Stimulated activated CD4-positive, alpha-beta T cell treated with anti-CD3 and anti-CD28 coated beads, Interleukin-15, amount 100 ng/mL, for 48 hours (primary cell): ENCODE measurements around the gene RAX.

Experiments
- DNase-seq, 2 donors: peaks; one replicate each; pipeline ENCODE4 v3.0.0-alpha.2; 2020; ENCODE audit warnings: low read depth in 2 of 2

The RAX gene

DNA sequence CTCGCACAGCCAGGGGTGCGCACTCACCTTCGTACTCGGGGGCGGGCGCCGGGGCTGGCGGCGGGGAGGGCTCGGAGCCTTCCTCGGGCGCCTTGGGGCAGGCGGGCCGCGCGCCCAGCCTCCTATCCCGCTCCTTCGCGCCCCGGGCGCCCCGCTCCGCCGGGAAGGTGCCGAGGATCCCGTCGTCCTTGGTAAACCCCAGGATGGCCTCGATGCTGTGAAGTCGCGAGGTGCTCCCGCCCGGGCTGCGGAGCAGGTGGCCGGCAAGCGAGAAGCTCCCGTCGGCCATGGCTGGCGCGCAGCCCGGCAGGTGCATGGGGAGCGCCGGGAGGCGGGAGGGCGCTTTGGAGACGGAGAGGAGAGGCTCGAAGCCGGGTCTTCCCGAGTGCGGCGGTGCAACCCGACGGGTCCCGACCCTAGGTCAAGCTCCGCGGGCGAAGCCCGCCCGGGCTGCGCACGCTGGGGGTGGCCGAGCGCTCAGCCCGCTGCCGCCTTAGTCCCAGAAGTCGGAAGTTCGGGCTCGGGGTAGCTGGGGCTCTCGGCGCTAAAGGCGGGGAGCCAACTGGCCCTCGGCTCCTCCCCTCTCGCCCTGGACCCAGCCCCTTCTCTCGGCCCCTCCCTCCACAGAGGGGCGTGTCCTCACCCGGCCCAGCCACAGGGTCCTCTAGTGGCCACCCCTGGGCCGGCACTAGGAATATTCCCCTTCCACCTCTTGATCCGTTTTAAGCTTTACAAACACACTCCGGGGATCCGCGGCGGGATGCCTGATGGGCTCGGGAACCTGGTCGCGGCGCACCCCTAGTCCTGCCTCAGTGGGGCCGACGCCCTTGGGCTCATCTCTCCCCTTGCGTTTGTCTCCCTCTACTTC, at the start of gene RAX:
RAX (minus strand) TSS at position 564 of the 868 bp plus-strand sequence; CDS start at position 316, 248 bp downstream.
- no peak for DNase-seq

DNA sequence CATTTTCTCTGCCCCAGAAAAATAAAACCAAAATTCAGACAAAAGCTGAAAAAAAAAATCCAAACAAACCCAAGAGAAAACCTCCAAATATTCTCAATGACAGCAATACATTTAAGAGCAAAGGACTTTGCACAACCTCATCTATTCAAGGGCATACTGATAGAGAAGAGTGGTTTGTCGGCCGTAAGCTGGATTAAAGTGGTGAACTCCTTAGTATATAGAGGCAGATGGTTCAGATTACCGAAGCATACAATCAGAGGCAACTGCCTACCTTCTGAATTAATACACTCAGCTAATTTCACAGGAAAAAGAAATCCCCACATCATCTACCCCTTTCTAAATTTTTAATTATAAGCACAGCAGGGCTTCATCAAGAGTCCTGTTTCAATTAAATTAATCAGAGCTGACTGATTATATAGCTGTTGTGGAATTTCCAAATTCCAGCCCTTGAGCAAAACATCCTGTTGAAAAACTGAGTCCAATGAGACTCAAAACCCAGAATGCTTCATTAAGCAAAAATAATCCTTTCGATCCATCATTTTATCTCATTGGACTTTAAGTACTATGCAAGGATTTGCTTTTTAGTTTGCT, 45.3 kb upstream of the RAX start, which contains the start of gene CPLX4:
CPLX4 (minus strand) TSS at position 190 of the 591 bp plus-strand sequence; CDS start at position 3, 187 bp downstream.
- DNase-seq = no peak

DNA sequence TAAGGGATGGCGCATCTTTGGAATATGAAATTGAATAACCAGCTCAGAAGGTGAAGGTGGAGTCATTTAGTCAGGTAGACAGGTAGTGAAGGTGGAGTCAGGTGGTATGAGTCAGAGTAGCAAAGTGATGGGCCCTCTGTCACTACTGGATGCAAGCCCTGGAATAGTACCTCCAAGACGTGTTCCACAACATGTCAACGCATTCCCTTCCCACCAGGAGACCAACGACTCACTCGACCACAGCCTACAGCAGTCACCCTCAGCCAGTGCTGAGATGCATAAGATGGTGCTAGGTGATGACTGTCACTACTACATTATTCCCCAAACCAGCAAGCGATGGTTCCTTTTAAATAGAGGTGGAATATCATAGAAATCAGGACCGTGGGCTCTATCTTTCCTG, 38.4 kb upstream of the RAX start:
- DNase-seq = no peak

DNA sequence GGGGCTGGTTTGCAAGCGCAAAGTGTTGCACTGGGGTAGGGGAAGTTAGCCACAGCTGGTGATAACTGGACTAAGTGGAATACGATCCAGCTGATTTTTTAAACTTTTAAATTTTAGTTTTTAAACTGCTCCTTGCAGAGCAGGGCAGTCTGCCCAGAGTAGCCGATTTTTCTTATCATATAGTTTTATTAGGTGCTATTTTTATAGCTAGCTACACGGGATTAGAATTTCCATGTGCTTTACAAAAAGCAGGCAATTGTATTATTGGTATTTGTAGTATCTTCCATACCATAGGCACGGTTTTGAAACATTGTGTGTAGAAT, 35.6 kb upstream of the RAX start:
- DNase-seq = no peak

DNA sequence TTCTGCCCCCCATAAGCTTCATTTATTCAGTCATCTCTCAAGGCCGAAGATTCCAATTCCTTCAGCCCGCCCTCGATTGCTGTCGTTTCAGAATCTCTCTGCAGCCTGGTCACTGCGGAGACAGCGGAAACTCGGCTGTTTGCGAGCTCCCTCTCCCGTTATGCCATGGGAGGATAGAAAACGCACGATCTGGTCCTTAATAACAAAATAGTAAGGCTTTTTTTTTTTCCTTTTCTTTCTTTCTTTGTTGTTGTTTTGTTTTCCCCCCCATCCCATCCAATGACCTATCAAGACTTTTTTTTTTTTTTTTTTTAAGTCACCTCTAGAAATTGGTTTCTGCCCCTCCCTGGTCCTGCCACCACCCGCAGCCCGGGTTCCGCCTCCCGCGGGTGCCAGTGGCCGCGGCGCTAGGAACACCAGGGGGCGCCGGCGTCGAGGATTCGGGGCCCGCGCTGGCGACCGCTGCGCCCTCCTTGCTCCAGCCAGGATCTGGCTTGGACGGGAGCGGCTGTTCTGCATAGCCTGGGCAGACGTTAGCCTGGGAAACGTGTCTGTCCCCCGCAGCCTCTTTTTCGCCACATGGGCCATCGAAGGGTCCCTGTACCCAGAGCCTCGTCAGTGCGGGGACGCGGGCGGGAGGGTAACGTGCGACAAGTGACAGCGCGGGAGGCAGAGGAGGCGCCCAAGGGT, 35.1 kb upstream of the RAX start:
- DNase-seq = peak; percentile 8 to 65

DNA sequence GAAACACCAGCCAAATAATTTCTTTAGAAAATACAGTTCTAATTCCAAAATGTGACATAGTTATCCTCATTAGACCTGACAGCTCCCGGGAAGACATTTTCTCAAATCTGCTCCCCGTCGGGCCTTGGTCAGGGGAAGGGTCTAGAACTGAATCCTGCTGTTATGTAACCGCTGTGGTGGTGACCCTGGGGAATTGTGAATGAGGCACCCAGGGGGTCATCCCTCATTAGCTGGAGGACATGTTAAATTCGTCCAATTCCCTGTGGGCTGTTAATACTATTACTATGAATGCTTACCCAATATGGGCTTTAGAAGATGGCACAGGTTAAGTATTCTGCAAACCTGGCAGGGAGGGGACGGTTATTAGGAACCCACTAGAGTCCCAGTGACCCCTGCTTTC, 33.4 kb upstream of the RAX start:
- DNase-seq = no peak

DNA sequence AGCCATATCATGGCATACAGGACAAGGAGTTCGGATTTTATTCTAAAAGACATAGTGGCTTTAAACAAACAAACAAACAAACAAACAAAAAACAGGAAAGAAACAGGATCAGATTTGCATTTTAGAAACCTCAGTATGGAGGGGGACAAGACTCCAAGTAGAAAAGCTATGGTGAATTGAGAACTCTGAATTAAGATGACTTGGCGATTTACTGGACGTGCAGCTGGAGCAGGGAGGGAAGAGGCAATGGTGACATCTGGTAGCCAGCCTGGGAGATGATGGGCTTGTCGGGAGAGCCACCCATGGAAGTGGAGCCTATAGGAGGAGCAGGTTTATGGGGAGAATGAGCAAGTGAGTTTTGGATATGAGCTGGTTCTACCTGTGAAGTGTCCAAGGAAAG, 32.0 kb upstream of the RAX start:
- DNase-seq = no peak

DNA sequence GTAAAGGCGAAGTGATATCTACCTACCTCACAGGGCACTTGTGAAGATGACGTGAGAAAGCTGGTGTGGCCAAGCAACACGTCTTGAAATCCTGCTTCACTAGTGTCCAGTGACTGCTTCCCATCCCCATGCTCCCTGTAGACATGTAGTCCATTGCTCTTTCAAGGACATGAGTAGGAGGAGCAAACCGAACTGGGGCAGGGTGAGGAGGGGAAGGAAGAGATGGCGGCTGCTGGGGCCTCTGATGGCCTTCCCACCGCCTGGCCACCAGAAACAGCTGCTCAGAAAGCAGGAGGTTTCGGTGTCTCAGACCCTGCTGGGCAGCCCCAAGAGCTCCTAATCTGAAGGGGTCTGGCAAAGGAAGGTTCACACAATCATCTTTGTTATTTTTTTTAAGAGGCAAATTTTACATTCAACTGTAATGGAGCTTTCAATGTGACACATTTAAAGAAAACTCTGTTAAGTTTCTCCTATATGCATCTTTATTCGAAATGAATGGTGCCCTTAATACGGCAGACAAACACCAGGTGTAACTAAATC, 30.5 kb upstream of the RAX start:
- DNase-seq = no peak

DNA sequence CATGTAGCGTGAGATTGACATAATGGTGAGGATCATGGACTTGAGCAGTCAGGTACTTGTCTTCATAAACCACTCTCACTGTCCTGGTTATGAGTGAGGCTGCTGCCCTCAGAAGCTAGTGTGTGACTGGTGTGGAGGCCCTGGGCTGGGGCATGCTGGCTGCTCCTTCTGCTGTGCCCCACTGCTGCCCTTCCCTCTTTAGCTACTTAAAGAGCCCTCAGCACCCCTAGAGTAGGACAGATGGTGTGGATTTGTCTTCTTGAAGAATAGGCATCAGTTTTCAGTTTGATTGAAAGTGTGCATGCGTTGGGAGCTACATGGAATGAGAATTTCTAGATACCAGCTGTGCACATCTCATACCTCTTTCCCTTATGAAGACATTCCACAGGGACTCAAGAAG, 29.8 kb upstream of the RAX start:
- no peak for DNase-seq

DNA sequence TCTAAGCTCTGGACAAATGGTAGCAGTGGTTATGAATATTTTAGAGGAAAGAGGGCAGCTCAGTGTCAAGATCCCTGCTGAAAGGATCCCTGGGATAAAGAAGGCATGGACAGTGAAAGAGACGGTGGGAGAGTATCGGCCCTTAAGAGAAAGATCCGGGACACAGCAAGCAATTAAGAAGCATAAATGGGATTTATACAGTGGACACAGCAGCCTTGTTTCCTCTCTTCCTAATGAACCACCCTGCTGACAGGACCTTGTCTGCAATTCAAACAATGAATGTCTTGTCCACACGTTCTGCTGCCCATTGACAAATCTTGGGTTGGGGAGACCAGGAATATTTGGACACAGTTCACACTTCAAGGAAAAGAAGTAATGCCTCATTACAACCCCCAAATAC, 28.7 kb upstream of the RAX start:
- no peak for DNase-seq

DNA sequence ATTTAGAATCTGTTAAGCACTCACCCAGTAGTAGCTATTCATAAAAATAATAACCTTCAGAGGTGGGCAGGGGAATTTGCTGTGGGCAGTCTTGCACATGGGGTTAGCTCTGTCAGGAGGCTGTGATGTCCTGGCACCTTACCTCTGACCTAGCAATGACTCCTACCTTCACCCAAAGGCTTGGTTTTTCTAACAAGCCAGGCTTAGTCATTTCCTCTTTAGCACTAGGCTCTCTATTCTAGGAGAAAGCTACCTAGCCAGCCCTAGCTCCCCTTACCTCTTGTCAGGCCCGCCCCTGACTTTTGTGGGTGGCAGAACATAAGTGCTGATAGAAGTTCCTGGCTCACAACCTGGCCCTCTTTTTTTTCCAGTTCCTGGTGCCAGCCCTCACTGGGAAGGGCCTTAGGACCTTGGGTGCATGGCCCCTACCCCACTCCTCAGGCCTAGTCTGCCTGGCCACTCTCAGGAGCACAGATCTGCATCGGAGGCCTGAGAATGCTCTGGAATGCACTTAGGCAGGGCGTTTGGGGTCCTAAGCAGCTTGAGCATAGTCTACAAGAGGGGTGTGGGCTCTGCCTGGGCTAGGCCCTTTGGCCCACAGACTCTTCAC, 27.5 kb upstream of the RAX start:
- no peak for DNase-seq

DNA sequence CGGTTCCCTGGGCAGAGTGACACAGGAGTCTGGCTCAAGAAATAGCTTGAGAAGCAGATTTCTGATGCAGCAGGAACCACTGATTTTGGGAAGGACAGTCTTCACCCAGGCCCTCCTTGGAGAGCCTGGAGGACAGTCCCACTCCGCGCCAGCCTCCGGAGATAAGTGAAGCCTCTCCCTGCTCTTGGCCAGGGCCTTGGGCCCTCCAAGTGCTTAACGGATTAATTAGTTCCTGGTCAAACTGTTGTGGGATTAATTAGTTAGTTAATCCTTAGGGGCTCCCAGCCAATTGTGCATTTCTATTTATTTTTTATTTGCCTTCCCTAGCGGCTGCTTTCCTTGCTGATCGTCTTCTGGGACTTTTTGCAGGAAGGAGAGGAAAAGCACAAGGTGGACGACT, 25.6 kb upstream of the RAX start:
- no peak for DNase-seq

DNA sequence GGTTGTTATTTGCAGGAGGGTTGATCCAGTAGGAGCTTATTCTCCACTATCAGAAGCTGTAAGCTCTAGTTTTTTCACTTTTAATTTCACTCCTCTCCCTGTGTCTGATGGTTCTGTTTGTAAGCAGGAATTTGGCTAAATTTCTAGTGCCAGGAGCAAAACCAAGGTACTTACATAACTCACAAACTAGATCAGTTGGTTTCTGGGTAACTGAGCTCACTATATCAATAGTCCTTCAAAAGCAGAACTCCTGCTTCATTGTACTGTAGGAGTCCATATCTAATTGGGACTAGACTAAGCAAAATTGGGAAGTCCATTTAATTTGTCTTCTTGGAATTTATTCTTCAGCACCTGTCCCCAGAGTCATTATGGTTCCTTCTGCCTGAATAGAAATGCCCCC, 20.1 kb upstream of the RAX start:
- no peak for DNase-seq

DNA sequence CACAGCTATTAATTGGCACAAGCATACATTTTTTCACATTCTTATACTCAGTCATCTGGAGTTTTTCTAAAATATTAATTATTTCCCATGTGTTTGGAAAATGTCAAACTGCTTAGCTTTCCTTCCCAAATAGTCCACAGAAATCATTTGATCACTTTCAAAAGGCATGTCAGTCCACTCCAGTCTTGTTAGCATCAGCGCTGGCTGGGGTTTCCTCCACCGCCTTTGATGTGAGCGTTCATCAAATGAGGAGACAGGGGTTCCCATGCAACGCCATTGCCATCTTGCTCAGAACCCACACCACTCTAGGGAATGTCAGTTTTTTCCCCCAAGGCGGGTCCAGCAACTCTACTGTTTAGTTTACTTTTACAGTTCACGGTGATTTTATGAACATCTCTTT, 13.1 kb upstream of the RAX start:
- no peak for DNase-seq

DNA sequence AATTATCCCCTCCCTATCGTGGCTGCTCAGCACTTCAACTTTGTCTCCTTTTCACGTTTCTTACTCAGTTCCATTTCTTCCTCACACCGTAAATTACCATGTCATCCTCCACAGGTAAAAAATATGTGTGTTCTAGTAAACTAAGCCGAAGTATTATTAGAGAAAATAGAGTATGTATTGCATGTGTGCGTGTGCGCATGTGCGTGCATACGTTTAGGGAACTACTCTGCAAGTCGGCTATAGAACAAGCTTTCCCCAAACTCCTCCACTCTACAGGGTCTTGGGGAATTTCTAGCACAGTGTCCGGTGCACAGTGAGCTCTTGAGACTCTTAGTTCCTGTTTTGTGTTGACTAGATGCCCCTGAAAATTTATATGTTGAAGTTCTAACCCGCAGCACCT, 9.1 kb upstream of the RAX start:
- DNase-seq = no peak

DNA sequence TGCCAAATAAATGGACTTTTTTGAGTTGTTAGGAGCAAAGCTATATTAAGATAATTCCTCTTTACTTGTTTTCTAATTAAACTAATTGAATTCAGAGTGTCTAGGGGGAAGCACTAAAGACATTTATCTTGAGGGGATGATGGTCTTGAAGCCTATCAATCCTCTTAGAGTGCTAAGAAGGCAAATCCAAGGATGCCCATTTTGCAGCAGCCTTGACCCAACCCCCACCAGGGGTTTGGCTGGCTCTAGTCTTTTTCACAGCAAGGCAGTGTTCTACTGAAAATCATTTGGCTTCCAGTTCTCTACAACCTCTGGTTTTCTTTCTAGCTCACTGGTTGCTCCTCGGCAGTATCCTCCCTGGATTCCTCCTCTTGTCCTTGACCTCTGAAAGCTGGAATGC, 6.5 kb upstream of the RAX start:
- no peak for DNase-seq

DNA sequence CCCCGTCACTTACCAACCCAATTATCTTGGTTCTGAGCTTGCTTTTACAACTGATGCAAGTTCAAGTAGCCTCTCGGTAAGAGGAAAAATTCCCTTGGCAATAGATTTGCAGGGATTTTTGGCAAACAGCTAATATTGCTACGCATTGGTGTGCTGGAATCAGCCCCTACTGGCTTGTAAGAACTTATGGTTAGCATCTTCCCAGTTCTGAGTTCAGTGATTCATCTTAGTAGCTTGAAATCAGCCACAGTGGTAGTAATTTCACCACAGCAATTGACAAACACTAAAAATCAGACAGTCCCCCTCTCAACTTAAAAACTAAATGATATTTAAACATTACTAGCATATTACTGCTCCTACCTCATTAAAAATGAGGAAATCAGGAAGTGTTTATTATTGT, 5.9 kb upstream of the RAX start:
- DNase-seq = no peak

DNA sequence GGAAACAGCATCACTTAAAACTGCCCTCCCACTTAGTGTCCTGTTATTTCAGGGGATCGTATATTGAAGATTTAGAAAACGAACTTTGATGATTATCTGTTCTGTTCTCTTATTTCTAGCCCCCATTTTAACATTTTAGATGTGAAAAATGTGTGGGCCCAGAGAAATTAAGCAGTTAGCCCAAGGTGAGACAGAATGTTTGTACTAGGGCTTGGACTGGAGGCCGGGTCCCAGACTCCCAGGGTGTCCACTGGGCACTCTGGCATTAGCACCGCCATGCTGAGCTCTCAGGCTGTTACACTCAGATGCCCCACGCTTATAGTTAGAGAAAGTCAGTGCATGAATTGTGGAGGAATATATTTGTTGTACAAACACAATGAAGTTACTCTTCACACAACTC, 5.5 kb upstream of the RAX start:
- no peak for DNase-seq

DNA sequence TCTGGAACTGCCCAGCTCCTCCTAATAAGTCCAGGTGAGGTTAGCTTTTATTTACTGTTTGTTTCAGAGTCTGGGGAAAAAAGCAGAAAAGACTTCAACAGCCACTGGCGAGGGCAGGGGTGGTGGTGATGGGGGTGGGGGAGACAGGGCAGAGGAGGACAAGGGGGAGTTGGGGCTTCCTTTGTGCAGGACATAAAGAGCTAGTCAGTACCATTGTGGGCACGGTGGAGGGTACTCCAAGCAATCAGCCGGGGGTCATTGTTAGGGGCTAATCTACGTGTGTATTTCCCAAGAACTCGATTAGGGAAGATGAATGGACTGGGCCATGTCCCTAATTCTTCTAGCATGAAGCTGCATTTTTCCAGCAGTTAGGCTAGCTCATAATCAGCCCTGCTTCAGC, 2.8 kb upstream of the RAX start:
- no peak for DNase-seq

DNA sequence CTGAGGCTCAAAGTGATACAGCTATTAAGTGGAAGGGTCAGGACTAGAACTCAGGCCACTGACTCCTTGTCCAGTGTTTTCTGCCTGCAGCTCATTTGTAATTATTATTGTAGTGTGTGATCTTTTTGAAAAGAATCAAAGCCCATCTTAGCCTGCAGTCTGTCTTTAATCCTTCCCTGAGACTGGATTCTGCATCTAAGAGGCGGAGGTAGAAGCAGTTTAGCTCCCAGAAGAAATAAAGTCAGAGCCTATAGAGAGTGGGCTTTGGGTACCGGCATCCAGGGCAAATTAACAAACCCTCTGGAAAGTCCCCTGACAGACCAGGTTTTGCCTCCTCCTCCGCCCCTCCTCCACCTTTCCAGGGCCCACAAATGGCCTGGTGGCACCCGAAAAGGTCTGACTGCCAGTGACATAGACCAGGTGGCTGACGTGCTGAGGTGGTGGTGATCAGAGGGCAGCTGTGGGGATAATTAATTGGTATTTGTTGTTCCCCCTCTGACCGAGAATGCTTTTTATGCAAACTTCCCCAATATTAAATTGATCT, 2.2 kb upstream of the RAX start:
- no peak for DNase-seq

DNA sequence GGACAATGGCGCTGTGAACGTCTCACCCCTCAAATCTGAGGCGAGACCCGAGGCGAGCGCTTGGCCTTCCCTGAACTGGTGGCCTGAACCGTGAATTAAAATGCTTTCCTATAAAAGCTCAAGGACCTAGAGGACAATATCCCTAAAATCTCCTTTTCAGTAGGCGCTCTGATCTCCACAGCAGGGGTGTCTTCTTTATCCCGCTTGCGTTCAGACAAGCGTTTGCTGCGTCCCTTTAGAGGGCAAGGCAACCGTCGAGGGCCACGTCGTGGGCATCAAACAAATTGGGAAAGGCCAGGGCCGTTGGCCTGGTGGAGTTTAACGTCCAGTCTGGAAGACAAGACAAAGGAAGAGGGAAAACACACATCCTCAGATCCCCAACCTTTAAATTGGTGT, 1.3 kb upstream of the RAX start:
- no peak for DNase-seq
